SJSA1 (cell line): ENCODE data around the gene WDPCP. TPM values are rescaled to one million over a fixed set of nuclear protein-coding genes. Genes with fewer than 3 reads are reported as not detected.

Source experiments
- DNase-seq, 2 experiments: peaks; one replicate each; pipeline ENCODE4 v3.0.0-alpha.2; 2015 to 2020; ENCODE audit warnings: low spot score in 2 of 2, low read depth in 1 of 2
- H3K27ac ChIP-seq: fragments of 250-450 bp; sonication (Bioruptor Pico); 2 replicates; pipeline ENCODE4 v1.5.1; 2020; ENCODE audit warnings: mild to moderate bottlenecking, moderate library complexity
- H3K27me3 ChIP-seq: fragments of 250-450 bp; sonication (Bioruptor Pico); replicated peaks from 2 replicates; pipeline ENCODE4 v1.5.1; 2020; ENCODE audit warnings: mild to moderate bottlenecking, moderate library complexity
- H3K36me3 ChIP-seq: fragments of 250-450 bp; sonication (Bioruptor Pico); 2 replicates; pipeline ENCODE4 v1.5.1; 2020; ENCODE audit warnings: mild to moderate bottlenecking
- H3K4me1 ChIP-seq: fragments of 250-450 bp; sonication (Bioruptor Pico); replicated peaks from 2 replicates; pipeline ENCODE4 v1.6.1; 2021; ENCODE audit warnings: mild to moderate bottlenecking
- H3K4me3 ChIP-seq: fragments of 250-450 bp; sonication (Bioruptor Pico); 2 replicates; pipeline ENCODE4 v1.5.1; 2020; ENCODE audit warnings: mild to moderate bottlenecking
- H3K9me3 ChIP-seq: fragments of 250-450 bp; sonication (Bioruptor Pico); replicated peaks from 2 replicates; pipeline ENCODE4 v1.5.1; 2020; ENCODE audit warnings: mild to moderate bottlenecking
- total RNA-seq: library from RNA; depleted of rRNA; stranded (reverse); fragments of >200 nt; shearing (Covaris generic); gene quantifications from 2 replicates; pipeline ENCODE4 v1.2.3, GENCODE V29; 2014

The WDPCP gene
- total RNA-seq, 1 experiment from 2014 or later, result 10.7 TPM

- no peaks in the 10 kb centered on the region for H3K4me1 ChIP-seq
- no peaks in the 10 kb centered on the region for H3K36me3 ChIP-seq
- no peak overlapping the region for H3K27ac ChIP-seq
- no peak for DNase-seq
- H3K27me3 ChIP-seq, result no peaks in the 10 kb centered on the region
- H3K4me3 ChIP-seq, result no peak overlapping the region
- no peaks in the 10 kb centered on the region for H3K9me3 ChIP-seq
These were observed 44.2 kb downstream of the WDPCP start for GRCh38 chr2:63544017-63544627.

DNA sequence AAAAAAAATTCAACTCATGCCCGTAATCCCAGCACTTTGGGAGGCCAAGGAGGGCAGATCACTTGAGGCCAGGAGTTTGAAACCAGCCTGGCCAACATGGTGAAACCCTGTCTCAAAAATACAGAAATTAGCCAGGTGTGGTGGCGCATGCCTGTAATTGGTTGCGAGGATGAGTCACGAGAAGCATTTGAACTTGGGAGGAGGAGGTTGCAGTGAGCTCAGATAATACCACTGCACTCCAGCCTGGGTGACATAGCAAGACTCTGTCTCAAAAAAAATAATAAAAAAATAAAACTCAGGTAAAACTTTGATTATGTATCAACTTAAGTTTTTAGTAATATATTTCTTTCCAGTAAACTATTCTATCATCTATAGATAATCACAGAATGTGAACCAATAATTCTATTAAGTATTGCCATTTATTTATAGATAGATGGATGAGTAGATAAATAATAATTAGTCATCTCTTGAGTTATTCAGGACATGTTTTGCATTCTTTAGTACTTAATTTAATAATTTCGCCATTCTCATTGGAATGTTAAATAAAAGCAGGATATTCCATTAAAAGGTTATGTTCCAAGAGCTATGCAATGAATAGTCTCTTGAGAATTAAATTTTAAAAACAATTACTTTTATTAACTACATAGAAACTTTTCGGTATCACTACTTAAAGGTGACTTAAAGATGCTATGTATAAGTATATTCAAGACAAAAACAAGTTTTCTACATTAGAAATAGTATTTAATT, 48.7 kb downstream of the WDPCP start:
- no peak for DNase-seq
- H3K27ac ChIP-seq, result no peak overlapping the region
- no peaks in the 10 kb centered on the region for H3K9me3 ChIP-seq
- no peaks in the 10 kb centered on the region for H3K27me3 ChIP-seq
- H3K36me3 ChIP-seq, result no peaks in the 10 kb centered on the region
- H3K4me1 ChIP-seq, result no peaks in the 10 kb centered on the region
- H3K4me3 ChIP-seq, result no peak overlapping the region

DNA sequence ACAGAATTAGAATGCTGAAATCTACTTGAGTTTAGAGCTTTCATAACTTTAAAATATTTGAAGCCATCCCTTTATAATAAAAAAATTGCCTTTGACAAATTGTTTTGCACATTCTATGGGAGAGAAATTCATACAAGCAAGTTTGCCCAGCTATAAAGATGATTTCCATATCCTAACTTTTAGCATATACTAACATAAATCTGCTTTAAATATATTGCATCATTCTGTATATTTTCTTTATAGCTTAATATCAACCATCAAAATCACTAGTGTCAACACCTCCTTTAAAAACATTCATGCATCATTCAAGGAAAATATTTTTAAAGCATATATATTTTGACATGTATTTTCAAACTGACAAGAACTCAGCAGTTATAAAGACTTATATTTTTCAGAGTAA, 49.9 kb downstream of the WDPCP start:
- no peak overlapping the region for H3K4me3 ChIP-seq
- H3K9me3 ChIP-seq, result no peaks in the 10 kb centered on the region
- no peaks in the 10 kb centered on the region for H3K36me3 ChIP-seq
- H3K27ac ChIP-seq, result no peak overlapping the region
- no peaks in the 10 kb centered on the region for H3K27me3 ChIP-seq
- H3K4me1 ChIP-seq, result no peaks in the 10 kb centered on the region
- no peak for DNase-seq

DNA sequence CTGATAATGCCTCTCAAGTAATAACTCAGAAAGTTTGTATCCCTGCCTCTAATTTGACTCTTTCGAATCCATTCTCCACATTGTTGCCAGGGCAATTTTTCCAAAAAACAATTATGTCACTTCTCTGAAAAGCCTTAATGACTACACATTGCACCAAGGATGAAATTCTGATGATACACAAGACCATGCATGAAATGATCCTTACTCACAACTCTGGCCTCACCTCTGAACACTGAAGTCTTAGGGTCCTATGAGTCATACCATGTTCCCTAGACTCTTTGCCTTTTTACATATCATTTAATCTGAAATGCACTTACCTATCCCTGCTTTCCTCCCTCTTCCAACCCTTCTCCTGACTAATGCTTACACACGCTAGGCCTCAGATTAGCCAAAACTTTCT, 51.0 kb downstream of the WDPCP start:
- Histone ChIP-seq H3K27me3 (no peaks in the 10 kb centered on the region), H3K9me3 (no peaks in the 10 kb centered on the region), H3K27ac (no peak overlapping the region), H3K4me3 (no peak overlapping the region), H3K36me3 (no peaks in the 10 kb centered on the region), H3K4me1 (no peaks in the 10 kb centered on the region)
- no peak for DNase-seq

- no peak overlapping the region for H3K27ac ChIP-seq
- DNase-seq, result no peak
These were observed 57.5 kb downstream of the WDPCP start for GRCh38 chr2:63530704-63531279.

GRCh38 chr2:63525905-63526304, 62.4 kb downstream of the WDPCP start:
- Histone ChIP-seq H3K4me3 (no peak overlapping the region), H3K27ac (no peak overlapping the region), H3K36me3 (no peaks in the 10 kb centered on the region), H3K9me3 (peaks cover 15% of the 10 kb centered on the region), H3K4me1 (no peaks in the 10 kb centered on the region), H3K27me3 (no peaks in the 10 kb centered on the region)
- DNase-seq, result no peak

More at GRCh38 chr2:63530704-63531279, 57.5 kb downstream of the WDPCP start:
- Histone ChIP-seq H3K9me3 (peaks cover 8% of the 10 kb centered on the region; the same call in 1 of the 2 replicates), H3K4me3 (no peak overlapping the region), H3K27me3 (no peaks in the 10 kb centered on the region), H3K36me3 (no peaks in the 10 kb centered on the region), H3K4me1 (no peaks in the 10 kb centered on the region)

DNA sequence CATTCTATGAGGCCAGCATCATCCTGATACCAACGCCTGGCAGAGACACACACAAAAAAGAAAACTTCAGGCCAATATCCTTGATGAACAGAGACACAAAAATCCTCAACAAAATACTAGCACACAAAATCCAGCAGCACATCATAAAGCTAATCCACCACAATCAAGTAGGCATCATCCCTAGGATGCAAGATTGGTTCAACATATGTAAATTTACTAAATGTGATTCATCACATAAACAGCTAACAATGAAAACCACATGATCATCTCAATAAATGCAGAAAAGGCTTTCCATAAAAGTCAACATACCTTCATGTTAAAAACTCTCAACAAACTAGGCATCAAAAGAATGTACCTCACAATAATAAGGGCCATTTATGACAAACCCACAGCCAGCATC, 65.3 kb downstream of the WDPCP start:
- H3K36me3 ChIP-seq, result no peaks in the 10 kb centered on the region
- H3K4me1 ChIP-seq, result no peaks in the 10 kb centered on the region
- no peak overlapping the region for H3K27ac ChIP-seq
- H3K4me3 ChIP-seq, result no peak overlapping the region
- H3K27me3 ChIP-seq, result no peaks in the 10 kb centered on the region
- peaks cover 14% of the 10 kb centered on the region for H3K9me3 ChIP-seq
- DNase-seq, result no peak

GRCh38 chr2:63520793-63521192, 67.5 kb downstream of the WDPCP start:
- Histone ChIP-seq H3K36me3 (no peaks in the 10 kb centered on the region), H3K27me3 (no peaks in the 10 kb centered on the region), H3K4me1 (no peaks in the 10 kb centered on the region), H3K27ac (no peak overlapping the region), H3K9me3 (peaks cover 14% of the 10 kb centered on the region), H3K4me3 (no peak overlapping the region)
- no peak for DNase-seq

GRCh38 chr2:63514781-63515180, 73.5 kb downstream of the WDPCP start:
- no peak for DNase-seq

GRCh38 chr2:63514237-63514716, 74.0 kb downstream of the WDPCP start:
- no peaks in the 10 kb centered on the region for H3K4me1 ChIP-seq
- H3K27ac ChIP-seq, result no peak overlapping the region
- H3K9me3 ChIP-seq, result no peaks in the 10 kb centered on the region
- no peak for DNase-seq
- H3K36me3 ChIP-seq, result no peaks in the 10 kb centered on the region
- H3K4me3 ChIP-seq, result no peak overlapping the region
- H3K27me3 ChIP-seq, result no peaks in the 10 kb centered on the region

More at GRCh38 chr2:63514781-63515180, 73.5 kb downstream of the WDPCP start:
- no peak overlapping the region for H3K27ac ChIP-seq
- H3K9me3 ChIP-seq, result no peaks in the 10 kb centered on the region
- no peaks in the 10 kb centered on the region for H3K4me1 ChIP-seq
- H3K4me3 ChIP-seq, result no peak overlapping the region
- no peaks in the 10 kb centered on the region for H3K27me3 ChIP-seq
- H3K36me3 ChIP-seq, result no peaks in the 10 kb centered on the region

DNA sequence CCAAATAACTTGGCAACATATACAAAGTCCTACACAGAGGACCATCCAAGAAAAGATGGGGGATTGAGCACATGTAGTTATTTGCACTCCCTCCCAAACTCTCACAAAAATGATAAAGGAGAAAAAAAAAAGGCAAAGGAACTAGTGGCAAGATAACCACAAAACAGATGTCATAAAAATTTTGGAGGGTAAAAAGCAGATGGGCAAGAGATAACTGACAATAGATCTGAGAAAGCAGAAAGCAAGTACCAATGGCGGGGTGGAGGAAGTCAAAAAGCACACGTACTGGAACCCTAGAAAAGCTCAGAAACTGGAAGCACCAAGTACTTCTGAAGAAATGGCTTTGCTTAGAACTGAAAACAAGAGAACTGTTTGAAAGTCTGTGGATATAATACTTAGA, 82.0 kb downstream of the WDPCP start:
- no peaks in the 10 kb centered on the region for H3K27me3 ChIP-seq
- H3K9me3 ChIP-seq, result no peaks in the 10 kb centered on the region
- H3K4me3 ChIP-seq, result no peak overlapping the region
- no peaks in the 10 kb centered on the region for H3K4me1 ChIP-seq
- no peak for DNase-seq
- H3K36me3 ChIP-seq, result no peaks in the 10 kb centered on the region
- no peak overlapping the region for H3K27ac ChIP-seq

GRCh38 chr2:63503818-63504217, 84.5 kb downstream of the WDPCP start:
- Histone ChIP-seq H3K4me1 (no peaks in the 10 kb centered on the region), H3K4me3 (no peak overlapping the region), H3K27ac (no peak overlapping the region), H3K9me3 (no peaks in the 10 kb centered on the region), H3K27me3 (no peaks in the 10 kb centered on the region), H3K36me3 (no peaks in the 10 kb centered on the region)
- DNase-seq, result no peak

DNA sequence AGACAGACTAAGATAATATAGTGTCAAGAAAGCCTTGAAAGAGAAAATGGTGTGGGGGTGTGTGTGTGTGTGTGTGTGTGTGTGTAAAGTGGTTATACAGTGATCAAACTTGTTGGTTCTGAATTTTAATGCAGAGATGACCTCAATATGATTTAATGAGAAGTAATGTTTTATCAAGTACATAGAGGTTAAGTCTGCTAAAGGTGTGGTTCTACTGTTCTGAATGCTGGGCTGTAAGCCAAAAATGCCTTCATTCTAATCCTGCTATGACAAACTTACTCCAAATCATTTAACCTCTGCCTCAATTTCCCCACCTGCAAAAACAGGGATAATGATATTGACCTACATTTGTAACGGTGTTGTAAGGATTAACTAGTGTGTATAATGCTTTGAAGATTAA, 87.9 kb downstream of the WDPCP start:
- Histone ChIP-seq H3K27me3 (no peaks in the 10 kb centered on the region), H3K27ac (no peak overlapping the region), H3K4me1 (no peaks in the 10 kb centered on the region), H3K4me3 (no peak overlapping the region), H3K9me3 (no peaks in the 10 kb centered on the region), H3K36me3 (no peaks in the 10 kb centered on the region)
- DNase-seq, result no peak

GRCh38 chr2:63497576-63497975, 90.7 kb downstream of the WDPCP start:
- no peaks in the 10 kb centered on the region for H3K4me1 ChIP-seq
- no peak overlapping the region for H3K4me3 ChIP-seq
- no peak for DNase-seq
- no peaks in the 10 kb centered on the region for H3K36me3 ChIP-seq
- no peaks in the 10 kb centered on the region for H3K9me3 ChIP-seq
- H3K27ac ChIP-seq, result no peak overlapping the region
- no peaks in the 10 kb centered on the region for H3K27me3 ChIP-seq
